Stimulated activated CD8-positive, alpha-beta memory T cell treated with anti-CD3 and anti-CD28 coated beads, Interleukin-2, amount 100 ng/mL, for 48 hours (primary cell): Measurements from ENCODE around the gene AHNAK2.
"Not testable (repeated sequence)": the region's sequence is repeated elsewhere in the genome, so short reads cannot be mapped to it uniquely, and the experiment has no call there.

Experiments
- DNase-seq, 2 donors: peaks; one replicate each; pipeline ENCODE4 v3.0.0-alpha.2; 2020; ENCODE audit warnings: low read depth in 2 of 2

Gene AHNAK2

GRCh38 chr14:104898870-104899510 is 79.2 kb downstream of the AHNAK2 start:
- no peak for DNase-seq

DNA sequence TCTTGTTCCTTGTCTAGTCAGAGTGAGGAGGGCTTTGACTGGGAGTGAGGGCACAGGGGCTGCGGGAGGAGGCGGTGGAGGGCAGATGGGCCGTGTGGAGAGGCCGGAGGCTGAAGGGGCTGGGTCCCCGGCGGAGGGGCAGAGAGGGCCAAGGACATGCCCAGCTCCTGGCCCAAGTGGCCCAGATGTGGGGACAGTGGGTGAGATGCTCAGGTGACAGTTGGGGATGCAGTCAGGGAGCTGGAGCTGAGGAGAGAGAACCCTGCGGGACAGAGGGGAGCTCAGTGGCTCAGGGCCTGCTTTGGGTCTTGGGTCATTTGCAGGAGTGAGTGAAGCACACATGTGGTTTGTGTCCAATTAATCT is 80.0 kb downstream of the AHNAK2 start:
- no peak for DNase-seq

GRCh38 chr14:104897330-104898194 is 80.6 kb downstream of the AHNAK2 start:
- no peak for DNase-seq

DNA sequence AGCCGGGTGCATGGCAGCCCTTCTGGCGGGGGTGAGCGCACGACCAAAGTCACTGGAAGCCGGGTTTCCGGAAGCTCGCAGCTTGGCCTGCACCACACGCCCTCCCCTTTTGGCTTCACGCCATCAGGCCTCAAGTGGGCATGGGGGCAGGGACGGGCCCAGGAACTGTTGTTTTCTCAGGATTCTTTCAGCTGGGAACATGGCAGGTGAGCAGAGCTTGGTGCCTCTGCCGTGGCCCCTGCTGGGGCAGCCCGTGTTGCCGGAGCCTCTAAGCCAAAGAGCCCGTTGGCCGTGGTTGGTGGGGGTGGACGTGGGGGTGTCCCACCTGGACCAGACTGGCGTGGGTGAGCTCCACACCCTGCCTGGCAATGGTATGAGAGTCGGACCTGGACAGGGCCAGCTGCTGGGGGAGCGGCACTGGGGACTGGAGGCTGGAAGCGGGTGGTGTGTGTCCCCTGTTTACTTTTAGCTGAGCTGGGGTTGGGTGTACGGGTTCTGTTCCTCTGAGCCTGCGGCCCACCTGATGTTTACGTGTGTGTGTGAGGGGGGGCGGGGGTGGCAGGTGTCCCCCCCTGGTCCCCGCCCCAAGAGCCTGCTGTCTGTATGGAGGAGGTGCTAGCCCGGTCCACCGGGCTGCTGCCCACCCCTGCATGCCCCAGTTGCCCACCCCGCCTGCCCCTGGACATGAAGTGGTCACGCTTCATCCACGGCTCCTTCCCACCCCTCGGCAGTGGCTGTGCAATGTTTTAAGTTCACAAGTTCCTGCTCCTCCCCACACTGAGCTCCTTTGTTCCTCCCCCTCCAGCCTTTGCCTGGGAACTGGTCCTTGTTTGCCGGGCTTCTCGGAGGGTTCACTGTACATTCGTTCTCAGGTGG is 82.2 kb downstream of the AHNAK2 start:
- no peak for DNase-seq

GRCh38 chr14:104895207-104895785 is 82.9 kb downstream of the AHNAK2 start:
- DNase-seq, result no peak

DNA sequence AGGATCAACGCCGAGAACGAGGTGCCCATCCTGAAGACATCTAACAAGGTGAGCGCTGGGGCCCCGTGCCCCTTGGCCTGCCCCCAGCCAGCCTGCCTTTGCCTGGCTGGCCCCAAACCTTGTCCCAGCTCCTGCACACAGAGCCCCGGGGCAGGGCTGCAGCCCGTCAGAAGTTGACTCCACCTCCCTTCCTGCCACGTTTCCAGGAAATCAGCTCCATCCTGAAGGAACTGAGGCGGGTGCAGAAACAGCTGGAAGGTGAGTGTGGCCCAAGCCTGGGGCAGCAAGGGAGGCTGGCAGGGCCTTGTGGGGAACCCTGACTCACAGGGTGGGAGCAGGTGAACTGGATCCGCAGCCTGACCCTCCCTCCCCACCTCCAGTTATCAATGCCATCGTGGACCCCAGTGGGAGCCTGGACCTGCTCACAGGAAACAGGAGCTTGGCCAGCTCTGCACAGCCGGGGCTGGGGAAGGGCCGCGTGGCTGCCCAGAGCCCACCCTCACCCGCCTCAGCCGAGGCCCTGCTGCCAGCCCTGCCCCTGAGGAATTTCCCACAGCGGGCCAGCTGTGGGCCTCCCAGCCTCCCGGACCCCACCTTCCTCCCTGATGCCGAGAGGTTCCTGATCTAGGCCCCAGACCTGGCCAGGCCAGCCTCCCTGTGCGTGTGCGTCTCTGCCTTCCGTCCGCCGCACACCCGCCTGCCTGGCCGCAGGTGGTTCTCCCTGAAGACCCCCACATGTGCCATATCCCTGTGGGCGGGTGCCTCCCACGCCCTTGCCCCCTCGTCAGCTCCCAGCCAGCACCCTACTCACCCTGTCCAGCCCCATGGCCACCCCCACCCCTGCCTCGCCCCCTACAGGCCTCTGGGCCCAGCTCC is 83.6 kb downstream of the AHNAK2 start:
- DNase-seq, result no peak

DNA sequence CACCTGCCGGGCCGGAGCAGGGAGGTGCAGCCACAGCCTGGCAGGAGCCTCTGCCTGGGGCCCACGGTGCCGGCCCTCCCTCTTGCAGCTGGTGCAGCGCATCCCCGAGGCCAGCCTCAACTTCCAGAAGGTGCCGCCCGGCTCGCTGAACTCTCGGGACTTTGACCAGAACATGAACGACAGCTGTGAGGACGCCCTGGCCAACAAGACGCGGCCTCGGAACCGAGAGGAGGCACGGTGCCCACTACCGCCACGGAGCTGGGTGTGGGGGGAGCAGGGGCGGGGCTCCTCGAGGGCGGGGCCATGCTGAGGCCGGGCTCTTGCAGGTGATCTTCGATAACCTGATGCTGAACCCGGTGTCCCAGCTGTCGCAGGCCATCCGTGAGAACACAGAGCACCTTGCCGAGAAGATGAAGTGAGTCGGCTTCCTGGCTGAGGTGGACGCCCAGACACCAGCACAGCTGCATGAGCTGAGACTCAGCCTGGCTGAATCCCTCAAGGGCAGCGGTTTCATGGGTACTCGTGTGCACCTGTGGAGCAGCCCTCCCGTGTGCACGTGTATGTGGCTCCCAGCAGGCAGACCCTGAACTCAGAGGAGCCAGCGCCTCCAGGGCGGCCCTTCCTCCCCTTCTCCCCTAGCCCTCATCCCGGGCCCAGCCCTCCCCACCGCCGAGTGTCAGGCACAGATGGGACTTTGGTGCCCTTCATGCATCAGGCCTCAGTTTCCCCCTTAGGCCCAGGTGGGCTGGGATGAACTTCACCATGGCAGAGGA is 84.6 kb downstream of the AHNAK2 start:
- no peak for DNase-seq

DNA sequence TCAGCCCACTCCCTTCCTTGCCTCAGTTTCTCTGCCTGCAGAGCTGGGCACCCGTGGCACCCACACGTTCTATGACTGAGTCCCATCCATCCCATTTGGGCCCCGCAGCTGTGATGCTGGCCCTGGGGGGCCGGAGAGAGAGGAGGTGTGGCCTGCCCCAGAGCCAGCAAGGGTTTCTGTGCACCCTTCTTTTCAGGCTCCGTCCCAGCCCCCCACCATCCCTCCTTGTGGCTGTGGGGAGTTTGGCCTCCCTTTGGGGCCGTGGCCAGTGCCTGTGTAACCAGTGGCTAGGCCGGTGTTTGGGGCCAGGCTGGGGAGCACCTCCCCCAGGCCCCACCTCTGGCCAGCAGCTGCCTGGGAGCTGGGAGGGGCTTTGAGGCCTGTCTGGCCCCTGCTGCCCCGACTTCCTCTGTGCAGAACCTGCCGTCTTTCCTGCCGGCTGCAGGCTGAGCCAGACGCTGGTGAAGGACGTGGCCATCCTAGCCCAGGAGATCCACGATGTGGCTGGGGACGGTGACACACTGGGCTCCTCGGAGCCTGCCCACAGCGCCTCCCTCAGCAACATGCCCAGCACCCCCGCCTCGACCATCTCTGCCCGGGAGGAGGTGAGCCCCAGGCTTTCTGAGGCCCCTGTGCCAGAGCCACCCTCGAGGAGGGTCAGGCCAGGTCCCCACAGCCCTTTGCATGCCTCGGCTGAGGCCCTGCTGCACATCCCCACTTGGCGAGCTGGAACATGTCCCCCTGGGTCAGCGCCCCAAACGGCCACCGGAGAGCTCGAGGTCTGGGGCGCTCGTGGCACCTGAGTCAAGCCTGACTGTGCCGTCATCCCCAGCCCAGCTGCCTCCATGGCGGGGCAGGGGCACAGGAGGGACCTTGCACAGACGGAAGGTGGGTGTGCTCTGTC is 85.4 kb downstream of the AHNAK2 start:
- no peak for DNase-seq

DNA sequence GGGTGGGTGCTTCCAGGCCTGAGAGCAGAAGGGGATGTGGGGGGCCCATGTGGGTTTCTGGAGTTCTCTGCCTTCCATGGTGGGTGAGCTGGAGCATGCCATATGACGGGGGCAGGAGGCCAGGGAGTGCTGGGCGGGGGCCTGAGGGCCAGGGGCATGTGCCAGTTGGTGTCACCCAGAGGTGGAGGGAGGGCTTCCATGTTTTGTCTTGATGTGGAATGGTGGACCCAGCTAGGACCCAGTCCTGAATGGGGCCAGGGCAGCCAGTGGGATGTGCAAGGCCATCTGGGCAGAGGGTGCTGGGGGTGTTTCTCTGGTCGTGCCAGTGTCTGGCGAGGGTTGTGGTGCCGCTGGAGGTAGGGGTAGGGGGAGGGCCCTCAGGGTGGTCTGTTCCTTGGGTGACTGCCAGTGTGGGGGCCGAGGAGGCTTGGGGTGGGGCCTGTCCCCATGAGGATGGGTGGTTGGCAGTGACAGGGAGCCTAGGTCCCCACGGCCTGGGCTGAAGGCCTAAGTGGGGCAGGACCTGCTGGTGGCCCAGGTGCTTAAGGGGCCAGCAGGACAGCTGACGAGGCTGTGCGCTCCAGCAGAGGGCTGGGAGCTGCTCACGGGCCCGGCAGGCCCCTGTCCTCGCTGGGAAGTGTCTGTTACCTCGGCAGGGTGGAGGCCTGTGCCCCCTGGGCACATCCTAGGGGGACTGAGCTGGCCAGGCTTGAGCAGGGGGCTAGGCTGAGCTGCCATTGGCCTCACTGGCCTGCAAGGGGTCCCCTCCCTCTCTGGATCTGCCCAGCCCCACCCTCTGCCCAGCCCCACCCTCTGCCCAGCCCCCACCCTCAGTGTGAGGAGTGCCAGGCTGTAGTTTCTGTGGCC is 86.3 kb downstream of the AHNAK2 start:
- no peak for DNase-seq

DNA sequence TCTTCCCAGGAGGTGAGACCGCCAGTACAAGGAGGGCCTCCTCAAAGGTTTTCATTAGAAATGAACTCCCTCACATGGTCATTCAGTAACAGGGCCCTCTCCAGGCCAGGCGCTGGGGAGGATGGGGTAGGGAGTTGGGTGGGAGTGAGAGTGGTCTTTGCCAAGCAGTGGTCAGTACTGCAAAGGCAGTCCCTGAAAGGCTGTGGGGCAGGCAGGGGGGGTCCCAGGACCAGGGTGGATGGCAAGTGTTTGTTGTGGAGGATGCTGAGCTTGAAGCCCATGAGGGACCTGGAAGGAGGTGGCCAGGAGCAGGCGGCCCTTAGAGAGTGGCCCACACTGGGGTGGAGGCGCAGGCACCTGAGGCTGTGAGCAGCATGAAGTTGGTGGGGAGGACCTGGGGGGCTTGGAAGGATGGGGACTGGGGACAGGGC is 87.0 kb downstream of the AHNAK2 start:
- no peak for DNase-seq

DNA sequence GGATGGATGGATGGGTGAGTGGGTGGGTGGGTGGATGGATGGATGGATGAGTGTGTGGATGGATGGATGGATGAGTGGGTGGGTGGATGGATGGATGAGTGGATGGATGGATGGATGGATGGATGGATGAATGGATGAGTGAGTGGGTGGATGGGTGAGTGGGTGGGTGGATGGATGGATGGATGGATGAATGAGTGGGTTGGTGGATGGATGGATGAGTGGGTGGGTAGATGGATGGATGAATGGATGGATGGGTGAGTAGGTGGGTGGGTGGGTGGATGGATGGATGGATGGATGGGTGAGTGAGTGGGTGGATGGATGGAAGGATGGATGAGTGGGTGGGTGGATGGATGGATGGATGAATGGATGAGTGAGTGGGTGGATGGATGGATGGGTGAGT is 87.9 kb downstream of the AHNAK2 start:
- not testable (repeated sequence) for DNase-seq

- DNase-seq, result no peak
Observed at GRCh38 chr14:104889375-104889757, 88.8 kb downstream of the AHNAK2 start.

DNA sequence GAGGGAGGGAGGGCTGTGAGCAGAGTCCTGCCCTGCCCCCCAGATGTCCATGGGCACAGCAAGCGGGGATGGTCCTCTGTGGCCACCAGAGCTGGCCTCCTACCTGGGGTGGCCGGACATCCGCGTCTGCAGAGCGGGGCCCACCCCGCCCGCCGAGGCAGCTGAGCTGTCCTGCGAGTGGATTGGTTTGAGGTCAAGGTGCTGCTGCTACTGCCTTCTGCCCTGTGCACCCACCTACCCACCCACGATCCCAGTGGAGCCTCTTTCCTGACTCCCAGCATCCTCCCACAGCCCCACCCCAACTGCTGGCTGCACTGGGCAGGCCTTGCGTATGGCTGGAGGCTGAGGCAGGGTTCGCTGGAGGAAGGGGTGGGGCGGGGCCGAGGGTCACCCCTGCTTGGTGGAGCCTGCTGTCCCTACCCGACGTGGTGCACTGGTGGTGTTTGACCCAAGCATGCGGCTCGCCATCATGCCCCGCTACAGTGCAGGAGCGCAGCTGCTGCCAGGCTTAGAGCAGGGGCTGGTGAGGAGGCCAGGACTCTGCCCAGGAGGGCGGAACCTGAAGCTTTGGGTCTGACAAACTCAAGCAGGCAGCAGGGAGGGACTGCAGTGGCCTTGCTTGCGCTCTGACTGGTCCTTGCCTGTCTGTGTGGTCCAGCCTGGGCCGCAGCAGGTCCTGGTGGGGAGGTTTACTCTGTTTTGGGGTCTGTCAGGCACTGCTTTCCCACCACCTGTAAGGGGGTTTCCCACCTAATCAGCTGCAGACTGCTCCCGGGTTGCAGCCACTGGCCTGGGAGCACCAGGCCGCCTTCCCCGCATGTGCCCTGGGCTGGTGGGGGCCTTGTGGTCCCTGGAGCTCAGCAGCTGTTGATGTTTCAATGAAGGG is 89.4 kb downstream of the AHNAK2 start:
- no peak for DNase-seq

- no peak for DNase-seq
Observed at GRCh38 chr14:104887623-104888488, 90.3 kb downstream of the AHNAK2 start.
